ENCODE data around the gene BMP8B.

BMP8B gene

DNA sequence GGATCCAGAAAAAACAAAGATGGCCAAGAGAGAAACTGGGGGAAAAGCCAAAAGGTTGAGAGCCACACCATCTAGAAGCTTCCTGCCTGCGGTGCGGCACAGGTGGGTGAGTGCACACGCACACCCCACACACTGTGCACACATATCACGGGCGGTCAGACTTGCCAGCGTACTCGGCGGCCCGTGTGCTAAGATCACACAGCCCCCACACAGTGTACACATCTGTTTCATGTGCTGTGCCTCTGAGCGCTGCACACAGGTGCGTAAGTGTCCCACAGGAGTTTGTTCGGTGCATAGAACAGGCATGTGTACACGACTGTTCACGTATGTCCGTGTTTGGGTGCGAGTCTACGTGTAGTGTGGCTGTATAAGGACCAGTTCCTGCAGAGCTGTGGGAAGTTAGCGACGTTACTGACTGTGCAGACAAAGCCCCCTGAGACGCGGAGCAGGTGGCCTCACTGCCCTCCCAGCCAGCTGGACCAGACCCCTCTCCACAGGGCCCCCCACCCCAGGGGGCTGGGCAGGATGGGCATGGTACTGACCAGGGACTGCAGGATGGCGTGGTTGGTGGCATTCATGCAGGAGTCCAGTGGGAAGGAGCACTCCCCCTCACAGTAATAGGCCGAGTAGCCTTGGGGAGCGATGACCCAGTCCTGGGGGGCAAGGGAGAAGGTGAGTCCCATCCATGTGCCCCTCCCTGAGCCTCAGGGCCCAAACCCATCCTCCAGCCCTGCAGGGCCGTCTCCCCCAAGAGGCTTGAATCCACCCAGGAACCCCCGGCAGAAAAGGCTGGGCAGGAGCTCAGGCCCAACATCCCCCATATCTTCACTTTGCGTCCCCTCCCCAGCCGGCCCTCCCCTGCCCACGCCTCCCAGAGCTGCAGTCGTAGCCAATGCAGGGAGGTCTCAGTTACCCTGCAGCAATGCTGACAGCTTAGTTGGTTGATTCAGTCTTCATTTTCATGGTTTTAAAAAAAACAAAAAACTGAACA is 25.8 kb downstream of the BMP8B start:
- in situ Hi-C loops (cut with HindIII; ENCODE audit: low sequenced_read_pairs) = no loop called here

DNA sequence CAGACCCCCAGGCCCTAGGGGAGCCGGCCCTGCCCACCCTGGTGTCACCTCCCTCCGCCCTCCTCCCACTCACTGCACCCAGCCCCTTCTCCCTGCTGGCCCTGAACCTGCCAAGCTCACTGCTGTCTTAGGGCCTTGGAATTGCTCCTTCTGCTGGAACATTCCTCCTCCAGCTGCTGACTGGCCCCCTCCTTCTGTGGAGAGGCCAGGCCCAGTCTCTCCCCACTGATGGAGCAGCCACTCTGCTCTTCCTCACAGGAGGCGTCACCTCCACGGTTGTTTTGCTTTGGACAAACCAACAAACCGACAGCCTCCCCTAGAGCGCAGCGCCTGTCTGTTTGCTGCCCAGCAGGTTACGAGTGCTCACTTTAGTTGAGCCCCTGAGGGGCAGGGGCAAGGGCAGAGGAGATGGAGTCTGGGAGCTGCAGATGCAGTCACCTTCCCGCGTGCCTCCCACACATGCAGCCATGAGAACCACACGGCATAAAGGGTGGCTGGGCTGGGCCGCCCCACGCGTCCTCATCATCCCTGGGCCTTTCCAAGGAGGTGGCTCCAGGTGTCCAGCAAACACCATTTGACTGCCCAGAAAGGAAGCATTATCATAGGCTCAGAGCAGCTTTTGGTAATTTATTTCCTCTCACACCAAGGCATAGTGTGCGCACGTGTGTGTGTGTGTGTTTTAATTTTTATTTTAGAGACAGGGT is 27.0 kb downstream of the BMP8B start:
- no peak overlapping the region for H3K4me3 ChIP-seq (ENCODE audit: low read depth, low read length)
- TF ChIP-seq, protein P1, sequence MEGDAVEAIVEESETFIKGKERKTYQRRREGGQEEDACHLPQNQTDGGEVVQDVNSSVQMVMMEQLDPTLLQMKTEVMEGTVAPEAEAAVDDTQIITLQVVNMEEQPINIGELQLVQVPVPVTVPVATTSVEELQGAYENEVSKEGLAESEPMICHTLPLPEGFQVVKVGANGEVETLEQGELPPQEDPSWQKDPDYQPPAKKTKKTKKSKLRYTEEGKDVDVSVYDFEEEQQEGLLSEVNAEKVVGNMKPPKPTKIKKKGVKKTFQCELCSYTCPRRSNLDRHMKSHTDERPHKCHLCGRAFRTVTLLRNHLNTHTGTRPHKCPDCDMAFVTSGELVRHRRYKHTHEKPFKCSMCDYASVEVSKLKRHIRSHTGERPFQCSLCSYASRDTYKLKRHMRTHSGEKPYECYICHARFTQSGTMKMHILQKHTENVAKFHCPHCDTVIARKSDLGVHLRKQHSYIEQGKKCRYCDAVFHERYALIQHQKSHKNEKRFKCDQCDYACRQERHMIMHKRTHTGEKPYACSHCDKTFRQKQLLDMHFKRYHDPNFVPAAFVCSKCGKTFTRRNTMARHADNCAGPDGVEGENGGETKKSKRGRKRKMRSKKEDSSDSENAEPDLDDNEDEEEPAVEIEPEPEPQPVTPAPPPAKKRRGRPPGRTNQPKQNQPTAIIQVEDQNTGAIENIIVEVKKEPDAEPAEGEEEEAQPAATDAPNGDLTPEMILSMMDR (IDR thresholded peaks at IDR 0.05; ENCODE audit: low read depth, low read length) = no peak
- DNase-seq (ENCODE audit: low read depth, low spot score) = no peak
- in situ Hi-C loops (cut with HindIII; ENCODE audit: low sequenced_read_pairs) = no loop called here

More for the DNA sequence above, 25.8 kb downstream of the BMP8B start:
- TF ChIP-seq, protein P1 (IDR thresholded peaks at IDR 0.05; ENCODE audit: low read depth, low read length) = no peak
- no peak for DNase-seq (ENCODE audit: low read depth, low spot score)
- no peak overlapping the region for H3K4me3 ChIP-seq (ENCODE audit: low read depth, low read length)

DNA sequence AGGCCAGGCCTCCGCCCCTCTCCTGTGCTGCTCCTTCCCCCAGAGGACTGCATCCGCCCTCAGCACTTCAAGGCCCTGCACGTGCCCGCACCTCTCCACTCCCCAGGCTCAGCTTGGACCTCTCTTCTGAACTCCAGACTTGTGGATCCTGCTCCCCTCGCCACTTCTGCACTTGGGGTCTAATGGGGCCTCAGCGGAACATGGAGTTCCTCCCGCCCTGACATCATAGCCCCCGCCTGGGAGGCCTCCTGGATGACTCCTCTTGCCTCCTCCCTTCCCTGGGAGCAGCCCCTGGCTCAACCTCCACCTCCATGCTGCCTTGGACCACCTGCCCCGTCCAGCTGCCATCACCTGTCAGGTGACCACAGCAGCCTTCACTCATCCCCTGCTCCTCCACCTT is 27.6 kb downstream of the BMP8B start:
- no peak overlapping the region for H3K4me3 ChIP-seq (ENCODE audit: low read depth, low read length)
- TF ChIP-seq, protein P1 (IDR thresholded peaks at IDR 0.05; ENCODE audit: low read depth, low read length) = no peak
- no peak for DNase-seq (ENCODE audit: low read depth, low spot score)
- in situ Hi-C loops (cut with HindIII; ENCODE audit: low sequenced_read_pairs) = no loop called here

DNA sequence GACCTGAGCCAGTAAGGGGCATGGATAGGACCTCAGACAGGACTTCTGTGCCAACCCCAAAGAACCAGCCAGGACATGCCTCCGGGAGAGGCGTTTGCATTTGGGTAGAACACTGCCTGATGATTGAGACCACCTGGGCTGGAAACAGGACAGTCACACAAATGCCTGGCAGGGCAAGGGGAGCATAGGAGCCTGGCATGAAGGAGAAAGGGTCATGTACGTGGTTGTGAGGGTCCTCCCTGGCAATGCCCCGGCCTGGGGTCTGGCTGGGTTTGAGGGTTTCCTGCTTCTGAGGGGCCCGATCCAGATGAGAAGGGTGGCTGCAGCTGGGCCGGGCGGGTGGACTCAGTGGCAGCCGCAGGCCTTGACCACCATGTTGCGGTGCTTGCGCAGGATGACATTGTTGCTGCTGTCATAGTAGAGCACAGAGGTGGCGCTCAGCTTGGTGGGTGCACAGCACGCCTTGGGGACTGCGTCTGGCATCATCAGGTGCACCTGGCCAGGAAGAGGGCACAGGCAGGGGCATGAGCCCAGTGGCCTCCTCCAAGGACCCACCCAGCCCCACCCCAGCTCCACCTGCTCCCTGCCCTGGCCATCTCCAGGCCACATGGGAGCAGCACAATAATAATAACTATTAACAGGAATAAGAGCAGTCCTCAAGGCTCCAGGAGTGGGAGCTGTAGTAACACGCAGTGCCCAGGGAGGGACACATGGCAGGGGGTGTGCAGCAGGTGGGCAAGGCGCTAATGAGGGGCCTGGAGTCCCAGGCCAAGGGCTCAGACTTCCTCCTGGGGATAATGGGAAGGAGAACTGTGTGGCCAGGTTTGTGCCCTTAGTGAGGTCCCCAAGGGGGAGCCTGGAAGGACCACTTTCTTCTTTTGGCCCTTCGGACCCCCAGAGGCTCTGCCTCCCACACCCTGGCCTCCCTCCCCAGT is 28.3 kb downstream of the BMP8B start:
- no peak overlapping the region for H3K4me3 ChIP-seq (ENCODE audit: low read depth, low read length)
- TF ChIP-seq, protein P1 (IDR thresholded peaks at IDR 0.05; ENCODE audit: low read depth, low read length) = no peak
- DNase-seq (ENCODE audit: low read depth, low spot score) = no peak
- in situ Hi-C loops (cut with HindIII; ENCODE audit: low sequenced_read_pairs) = no loop called here

DNA sequence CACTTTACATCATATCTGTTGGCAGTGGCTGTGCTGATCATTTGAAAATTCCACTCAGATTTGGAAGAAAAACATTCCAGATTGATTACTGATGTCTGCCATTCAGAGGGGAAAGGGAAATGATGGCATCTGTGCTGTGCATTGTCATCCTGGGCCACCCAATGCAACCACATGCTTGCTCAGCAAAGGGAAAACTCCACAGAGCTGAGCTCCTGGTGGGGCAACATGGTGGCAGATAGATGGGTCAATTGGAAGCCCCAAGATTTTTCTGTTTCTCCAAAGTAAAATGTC is 29.3 kb downstream of the BMP8B start:
- in situ Hi-C loops (cut with HindIII; ENCODE audit: low sequenced_read_pairs) = no loop called here
- TF ChIP-seq, protein P1 (IDR thresholded peaks at IDR 0.05; ENCODE audit: low read depth, low read length) = no peak
- no peak overlapping the region for H3K4me3 ChIP-seq (ENCODE audit: low read depth, low read length)
- DNase-seq (ENCODE audit: low read depth, low spot score) = no peak
